SW 1271 (cell line): Measurements from ENCODE around the gene HIRA.

Source experiments
- DNase-seq, 2 experiments: peaks; one replicate each; lab custom pipeline; 2025; lab: John Stamatoyannopoulos, UW

HIRA gene

DNA sequence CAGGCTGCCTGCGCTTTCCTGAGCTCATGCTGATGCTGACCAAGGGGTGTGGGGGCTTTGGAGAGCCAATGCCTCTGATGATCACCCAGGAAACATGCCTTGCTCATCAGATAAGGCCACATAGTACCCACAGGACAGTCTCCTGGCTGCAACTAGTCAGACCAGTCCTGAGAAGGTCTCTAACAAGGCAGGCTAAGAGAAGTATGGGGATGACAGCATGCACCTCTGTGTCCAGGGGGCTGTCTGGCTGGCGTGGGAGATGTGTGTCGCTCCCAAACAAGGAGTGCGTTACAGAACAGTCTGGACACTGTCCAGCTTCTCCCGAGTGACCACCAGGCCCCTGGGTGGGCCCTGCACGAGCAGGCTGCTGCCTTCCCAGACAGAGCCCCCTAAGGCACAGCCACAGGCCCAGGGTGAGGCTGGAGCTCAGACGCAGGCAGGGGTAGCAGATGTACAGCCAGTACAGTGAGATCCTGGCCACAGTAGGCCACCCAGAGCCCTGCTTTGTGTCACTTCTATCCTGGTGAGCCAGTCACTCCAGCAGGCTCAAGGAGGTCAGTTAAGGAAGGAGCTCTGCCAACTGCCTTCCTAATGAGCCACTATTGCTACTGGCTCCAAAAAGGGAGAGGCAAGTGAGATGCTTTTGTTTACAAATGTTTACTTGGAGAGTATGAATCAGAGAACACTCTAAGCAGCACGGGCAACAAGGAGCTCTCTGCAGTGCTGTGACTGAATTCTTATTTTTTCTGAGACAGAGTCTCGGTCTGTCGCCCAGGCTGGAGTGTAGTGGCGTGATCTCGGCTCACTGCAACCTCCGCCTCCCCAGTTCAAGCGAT, 74.0 kb downstream of the HIRA start:
- no peak for DNase-seq

DNA sequence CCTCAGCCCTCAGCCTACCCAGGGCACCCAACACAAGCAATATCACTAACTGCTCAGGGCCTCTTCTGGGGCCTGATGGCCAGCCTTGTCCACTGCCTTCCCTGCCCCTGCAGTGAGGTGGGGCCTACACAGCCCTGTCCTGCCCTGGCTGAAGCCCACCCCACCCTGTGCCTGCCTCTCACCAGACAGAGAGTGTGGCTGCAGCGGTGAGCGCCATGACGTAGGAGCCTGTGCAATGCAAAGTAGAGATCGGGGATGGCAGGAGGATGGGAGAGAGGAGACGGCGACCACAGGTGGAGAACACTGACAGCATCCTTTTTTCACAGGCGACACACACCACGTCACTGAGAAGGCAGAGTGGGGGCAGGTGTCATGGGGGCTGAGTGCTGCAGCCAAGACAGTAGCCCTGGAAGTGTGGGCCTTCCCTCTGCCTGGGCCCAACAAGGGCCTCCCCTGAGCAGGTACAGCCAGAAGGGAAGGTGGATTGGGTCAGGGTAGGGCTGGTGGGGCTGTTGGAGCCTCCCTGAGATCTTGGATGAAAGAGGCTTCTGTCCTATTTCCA, 74.7 kb downstream of the HIRA start:
- DNase-seq, result no peak

DNA sequence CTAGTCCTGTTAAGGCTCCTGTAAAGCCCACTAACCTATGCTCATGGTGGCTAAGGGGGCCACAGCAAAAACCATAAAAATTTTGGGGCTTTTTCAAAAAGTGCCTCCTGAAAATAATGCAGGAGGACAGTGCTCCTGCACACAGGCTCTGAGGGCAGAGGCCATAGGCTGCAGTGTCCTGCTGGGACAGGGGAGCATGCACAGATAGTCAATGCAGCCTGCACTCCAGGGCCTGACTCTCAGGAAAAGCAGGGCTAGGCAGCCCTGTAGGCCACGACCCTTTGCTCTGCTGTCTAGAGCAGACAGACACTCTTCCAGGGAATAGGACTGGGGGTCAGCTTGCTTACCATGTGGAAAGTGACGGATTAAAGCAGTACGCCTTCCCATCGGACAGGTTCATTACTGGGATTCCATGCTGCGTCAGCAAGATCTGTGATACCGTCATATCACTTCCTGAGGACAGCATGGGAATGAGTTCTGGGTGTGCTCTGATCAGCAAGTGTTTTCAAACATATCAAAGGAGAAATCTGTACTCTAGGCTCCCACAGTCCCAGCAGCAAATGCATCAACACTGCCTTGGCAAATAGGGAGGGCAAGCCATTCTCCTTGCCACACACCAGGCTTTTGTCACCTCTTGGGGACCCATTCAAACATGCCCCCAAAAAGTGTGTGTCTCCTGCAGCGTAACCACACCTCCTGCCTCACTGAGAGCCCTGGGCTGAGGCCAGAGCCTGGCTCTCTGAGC, 75.9 kb downstream of the HIRA start:
- no peak for DNase-seq

DNA sequence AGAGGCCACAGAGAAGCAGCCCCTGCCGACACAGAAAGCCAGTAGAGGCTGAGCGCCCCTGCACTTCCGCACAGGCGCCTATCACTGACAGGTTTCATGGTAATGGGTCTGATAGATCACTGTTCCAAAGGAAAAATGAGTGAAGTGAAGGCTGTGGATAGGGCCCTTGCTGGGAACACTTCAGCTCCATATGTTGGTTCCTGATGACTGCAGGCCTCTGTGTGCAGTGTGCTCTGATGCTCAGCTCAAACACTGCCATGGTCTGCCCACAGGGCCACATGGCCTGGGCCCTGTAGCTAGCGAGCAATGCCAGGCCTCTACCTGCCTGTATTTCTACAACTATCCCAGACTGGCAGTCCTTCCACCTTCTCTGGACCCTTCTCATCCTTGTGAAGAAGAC, 77.3 kb downstream of the HIRA start:
- DNase-seq, result no peak

DNA sequence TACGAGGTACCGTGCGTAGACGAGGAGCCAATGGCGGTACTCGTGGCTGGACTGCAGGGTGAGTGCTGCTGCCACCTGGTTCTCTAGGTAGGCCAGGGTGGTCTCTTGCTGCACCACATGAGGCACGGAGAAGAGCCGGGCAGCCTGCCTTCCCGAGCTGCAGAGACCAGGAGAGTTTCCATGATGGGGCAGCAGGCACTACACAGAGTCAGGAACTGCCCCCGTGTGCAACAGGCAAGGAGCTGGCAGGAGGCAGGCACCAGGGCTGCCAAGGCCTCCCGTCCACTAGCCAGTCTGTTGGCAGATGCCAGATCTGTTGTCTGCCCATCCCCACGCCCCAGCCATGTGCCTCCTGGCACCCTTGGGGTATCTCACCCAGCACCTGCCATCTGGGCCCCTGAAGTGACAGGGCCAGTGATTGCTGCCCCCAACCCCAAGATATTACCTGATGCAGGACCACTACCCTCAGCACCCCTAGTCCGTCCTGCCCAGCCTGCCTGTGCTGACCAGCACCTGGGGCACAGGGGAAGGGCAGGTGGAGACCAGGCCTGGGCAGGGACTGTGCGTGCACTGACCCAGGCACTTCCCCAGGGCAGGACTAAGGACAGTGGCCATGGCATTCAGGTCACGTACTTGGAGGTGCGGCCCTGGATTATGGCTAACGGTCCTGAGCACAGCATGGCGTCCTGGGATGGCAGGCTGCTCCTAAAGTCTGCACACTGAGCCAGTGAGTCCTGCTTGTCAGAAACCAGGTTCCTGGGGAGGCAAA, 78.0 kb downstream of the HIRA start:
- DNase-seq, result no peak

DNA sequence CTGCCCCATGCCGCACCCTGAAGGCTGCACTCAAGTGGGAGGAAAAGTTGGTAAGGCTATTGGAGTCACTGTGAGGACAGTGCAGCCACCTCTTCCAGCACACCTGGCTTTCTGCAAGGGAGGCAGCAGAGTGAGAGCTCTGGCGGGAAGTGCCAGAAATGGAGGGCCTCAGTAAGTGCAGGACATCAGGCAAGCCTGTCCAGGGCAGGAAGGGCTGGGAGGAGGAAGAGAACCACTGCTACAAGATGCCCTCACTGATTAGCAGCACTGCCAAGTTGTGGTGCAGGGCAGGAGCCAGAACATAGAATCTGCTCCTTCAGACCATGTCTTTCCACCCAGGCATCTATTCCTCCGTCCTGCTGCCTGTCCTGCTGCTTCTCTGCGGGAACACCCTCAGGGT, 78.8 kb downstream of the HIRA start:
- no peak for DNase-seq

DNA sequence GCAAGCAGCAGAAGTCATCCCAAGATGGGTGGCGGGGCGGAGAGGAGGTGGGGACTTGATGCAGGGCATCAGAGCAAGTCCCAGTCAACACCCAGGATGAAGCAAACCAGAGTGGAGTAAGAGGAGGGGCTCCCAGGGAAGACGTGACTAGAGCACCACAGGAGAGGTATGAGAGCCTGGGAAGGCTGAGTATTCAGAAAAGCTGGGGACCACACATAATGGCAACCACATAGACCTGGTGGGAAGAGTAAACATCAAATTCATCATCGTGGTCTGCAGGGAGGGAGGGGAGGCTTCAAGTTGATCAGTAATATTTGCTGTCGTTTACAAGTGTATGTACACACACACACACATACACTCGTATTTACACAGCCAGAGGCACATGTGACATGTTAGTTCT, 79.3 kb downstream of the HIRA start:
- no peak for DNase-seq

DNA sequence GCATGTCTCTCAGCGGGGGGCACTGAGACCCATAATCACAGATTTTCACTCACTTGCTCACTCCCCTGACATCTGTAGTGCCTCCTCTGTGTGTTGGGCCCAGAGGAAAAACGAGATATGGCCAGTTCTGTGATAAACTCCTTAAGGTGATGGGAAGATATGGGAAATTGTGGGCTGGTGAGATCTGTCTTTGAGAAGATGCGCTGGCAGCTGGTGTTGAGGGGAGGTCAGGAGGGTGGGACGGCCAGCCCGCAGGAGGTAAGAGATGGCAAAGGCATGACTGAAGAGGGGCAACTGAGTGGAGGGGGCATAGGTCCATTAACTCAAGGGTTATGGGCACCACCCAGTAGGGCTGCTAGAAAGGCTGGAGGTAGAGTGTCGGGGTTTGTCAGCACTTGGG, 79.9 kb downstream of the HIRA start:
- no peak for DNase-seq

DNA sequence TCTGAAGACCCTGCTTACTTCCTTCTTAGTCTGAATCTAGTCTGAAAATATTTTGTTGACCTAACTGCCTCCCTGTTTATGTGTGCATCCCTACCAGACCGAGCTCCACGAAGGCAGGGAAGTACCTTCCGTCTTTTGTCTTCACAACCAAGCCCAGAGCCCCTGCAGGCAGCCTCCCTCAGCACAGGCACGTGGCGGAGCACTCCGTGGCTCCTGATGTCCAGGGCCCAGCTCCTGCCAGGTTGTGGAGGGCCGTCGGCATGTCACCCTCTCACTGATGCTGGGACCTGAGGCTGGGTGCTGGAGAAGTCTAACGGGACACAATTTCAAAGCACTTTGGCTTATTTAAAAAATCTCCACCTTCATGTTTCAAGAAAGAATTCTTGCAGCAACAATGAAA, 80.6 kb downstream of the HIRA start:
- no peak for DNase-seq

DNA sequence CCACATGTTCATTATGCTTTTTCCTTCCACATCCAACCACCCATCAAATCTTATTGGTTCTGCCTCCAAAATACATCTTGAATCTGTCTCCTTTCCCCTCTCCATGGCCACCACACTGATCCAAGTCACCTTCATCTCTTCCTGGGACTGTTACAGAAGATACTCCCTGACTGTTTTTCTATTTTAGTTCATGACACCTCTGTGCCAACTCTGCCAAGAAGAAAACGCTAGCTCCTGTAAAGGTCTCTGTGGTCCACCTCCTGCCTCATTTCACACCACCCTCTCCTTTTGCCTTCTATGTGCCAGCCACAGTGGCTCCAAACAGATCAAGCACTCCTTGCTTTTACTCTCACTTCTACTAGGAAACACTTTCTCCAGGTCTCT, 81.1 kb downstream of the HIRA start:
- DNase-seq, result no peak

DNA sequence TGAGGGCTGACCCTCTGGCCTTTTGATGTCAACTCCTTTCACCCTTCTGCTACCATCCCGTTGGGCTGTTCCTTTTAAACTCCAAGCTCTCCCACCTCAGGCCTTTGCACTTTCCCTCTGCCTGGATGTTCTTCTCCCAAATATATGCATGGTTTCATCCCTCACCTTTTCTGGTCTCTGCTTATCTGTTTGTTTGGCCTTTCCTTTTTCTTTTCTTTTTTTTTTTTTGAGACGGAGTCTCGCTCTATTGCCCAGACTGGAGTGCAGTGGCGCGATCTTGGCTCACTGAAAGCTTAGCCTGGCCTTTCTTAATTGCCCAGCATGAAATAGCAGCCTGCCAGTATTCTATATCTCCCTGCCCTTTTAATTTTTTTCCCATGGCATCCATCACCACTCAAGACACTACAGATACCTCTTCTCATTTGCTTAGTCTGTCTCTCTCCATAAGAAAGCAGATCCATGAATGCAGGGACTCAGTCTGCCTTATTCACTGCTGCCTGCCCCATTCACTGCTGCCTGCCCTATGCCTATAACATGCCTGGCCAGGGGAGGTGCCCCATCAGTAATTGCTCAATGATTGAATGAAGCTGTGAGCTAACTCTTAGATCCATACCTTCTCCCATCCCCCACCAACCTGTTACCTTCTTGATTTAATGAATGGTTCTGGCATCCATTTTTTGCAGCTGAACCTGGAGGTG, 81.6 kb downstream of the HIRA start:
- no peak for DNase-seq

DNA sequence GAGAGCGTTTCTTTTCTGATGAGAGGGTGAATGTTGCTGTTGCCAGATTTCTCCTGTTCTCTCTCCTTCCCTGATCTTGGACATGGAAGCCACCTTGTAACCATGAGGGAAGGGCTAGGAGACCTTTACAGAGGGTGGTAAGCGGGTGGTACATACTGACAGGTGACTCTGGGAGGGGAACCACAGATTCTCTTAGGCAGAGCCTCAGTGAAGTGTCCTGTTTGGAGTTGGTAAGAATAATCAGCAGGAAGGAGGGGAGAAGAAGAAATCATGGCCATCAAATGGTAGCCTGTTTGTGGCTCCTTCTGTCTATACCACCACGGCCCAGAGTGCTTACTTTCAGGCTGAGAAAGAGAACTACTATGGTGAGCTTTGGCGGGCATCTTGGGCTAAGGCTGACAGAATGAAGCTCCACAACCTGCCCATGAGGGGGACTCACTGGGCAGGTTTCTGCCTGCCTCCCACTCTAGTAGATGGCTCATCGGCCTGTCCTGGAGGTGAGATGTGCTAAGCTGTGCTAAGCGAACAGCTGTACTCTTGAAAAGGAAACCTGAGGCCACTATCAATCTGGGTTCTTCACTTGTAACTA, 84.8 kb downstream of the HIRA start:
- DNase-seq, result no peak

DNA sequence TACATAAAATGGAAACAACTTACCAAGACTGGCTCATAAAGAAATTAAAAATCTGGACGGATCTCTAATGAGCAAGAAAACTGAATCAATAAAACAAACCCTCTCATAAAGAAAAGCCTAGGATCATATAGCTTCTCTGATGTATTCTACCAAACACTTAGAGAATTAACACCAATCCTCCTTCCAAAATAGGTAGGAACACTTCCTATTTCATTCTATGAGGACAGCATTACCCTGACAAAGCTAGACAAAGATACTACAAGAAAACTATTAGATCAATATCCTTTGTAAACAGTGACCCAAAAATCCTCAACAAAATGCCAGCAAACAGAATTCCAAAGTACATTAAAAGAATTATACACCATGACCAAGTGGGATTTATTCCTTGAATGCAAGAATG, 87.1 kb downstream of the HIRA start:
- DNase-seq, result no peak

DNA sequence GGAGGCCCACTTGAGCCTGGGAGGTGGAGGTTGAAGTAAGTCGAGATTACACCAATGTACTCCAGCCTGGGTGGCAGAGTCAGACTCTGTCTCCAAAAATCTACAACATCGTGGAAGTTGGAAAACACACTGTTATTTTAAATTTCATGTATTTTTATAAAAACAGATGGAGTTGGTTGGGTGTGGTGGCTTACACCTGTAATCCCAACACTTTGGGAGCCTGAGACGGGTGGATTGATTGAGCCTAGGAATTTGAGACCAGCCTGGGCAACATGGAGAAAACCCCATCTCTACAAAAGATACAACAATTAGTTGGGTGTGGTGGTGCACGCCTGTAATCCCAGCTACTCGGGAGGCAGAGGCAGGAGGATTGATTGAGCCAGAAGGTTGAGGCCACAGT, 88.1 kb downstream of the HIRA start:
- DNase-seq, result no peak

DNA sequence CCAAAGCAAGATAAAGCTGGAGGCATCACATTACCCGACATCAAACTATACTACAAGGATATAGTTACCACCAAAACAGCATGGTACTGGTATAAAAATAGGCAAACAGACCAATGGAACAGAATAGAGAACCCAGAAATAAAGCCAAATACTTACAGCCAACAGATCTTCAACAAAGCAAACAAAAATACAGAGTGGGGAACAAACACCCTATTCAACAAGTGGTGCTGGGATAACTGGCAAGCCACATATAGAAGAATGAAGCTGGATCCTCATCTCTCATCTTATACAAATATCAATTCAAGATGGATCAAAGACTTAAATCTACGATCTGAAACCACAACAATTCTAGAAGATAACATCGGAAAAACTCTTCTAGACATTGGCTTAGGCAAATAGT, 90.0 kb downstream of the HIRA start:
- DNase-seq, result no peak

DNA sequence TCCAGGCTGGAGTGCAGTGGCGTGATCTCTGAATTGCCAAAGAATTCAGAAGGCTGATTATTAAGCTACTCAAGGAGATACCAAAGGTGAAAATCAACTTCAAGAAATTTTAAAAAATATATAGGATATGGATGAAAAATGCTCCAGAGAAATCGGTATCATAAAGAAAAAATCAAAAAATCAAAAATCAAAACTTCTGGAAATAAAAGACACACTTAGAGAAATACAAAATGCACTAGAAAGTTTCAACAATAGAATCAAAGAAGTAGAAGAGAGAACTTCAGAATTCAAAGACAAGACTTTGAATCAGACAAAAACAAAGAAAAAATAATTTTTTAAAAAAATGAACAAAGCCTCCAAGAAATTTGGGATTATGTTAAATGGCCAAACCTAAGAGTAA, 94.4 kb downstream of the HIRA start:
- no peak for DNase-seq

DNA sequence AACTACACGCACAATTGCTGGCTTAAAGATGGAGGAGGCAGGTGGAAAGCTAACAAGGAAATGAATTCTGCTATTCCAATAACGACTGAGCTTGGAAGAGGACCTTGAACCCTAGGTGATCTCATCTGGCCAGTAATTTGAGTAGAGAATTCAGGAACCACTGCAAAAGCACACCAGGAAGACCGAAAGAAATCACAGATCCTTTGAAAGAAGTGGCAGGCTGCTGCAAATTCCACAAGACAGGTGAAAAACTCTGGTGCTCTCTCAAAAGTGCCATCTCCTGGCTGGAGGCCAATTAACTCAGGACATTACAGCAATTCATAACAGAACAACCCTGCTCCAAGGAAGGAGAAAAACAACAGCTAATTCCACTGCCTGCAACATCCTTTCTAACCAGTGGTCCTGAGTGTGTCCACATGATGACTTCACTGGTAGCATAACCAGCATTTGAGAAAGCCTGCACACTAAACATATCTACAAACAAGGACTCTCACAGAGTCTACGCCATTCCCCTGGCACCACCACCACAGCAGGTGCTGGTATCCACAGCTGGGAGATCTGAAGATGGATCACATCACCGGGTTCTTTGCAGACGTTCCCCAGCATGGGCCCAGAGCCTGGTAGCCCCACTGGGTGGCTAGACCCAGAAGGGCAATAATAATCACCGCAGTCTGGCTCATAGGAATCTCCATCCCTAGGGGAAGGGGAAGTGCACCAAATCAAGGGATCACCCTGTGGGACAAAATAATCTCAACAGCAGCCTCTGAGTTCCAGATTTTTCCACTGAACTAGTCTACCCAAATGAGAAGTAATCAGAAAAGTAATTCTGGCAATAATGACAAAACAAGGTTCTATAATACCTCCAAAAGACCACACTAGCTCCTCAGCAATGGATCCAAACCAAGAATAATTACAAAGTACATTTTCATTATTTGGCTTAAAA, 95.1 kb downstream of the HIRA start:
- DNase-seq, result no peak

DNA sequence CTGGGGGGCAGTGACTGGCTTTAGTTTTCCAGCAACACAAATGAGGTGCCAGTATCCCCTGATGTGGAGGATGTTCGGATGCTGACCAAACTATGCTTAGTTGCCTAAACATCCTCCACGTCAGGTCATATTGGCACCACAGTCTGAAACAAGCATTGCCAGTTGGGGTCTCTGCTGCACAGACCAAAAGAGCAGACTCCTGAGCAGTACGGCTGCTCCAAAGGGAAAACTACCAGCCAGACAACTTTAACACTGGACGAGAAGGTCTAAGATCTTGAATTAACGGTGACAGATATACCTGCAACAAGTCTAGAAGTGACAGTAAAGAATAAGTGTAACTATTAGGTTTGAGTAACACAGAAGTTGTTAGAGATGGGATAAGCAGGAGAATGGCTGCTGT, 99.6 kb downstream of the HIRA start:
- DNase-seq, result no peak

DNA sequence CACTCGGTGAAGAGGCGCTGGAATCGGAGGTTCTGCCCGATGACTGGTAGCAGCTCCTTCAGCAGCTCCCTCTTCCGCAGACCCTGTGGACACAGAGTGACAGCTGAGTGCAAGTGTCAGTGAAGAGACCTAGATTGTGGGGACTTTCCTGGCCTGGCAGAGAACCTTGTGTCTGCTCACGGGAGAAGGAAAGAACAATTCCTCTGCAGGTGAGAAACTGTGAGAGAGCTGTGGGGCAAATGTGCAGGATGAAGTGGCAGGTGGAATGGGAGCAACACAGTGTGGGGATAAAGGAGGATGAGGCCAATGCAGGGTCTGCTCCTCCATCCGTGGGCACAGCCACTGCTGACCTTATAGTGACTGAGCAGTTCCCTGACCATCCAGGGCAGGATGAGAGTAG, 100.1 kb downstream of the HIRA start:
- no peak for DNase-seq

DNA sequence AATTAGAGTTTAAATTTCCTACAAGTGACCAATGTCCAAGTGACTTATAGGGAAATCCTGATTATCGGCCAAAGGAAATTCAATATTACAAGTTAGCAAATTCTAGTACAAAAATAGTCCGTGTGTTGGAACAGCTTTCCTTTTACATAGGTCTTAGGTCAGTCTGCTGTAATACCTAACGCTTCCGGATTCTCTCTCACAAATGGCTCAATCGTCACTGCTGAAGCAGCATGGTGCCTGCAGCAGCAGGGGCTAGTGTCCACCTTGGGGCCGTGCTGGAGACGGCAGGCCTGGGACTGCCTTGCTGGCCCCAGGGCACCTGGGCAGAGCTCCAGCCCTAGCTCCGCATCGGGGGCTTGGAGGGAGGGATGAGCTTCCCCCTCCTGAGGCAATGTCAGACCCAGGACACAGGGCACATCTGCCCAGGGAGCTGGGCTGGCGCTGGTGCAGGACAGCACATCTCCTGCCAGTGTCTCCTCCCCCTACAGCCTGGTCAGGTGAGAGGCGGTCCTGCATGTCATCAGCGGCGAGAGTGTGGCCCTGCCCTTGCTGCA, 100.6 kb downstream of the HIRA start:
- DNase-seq, result no peak
